ENCODE results near the gene SYDE2. TPM values are rescaled to one million over a fixed set of nuclear protein-coding genes. Genes with fewer than 3 reads are reported as not detected.
A peak's percentile ranks its signal among the peaks of the same experiment; 100 is the strongest.

Gene SYDE2
- total and polyA plus RNA-seq, 8 donors: 0.75 to 45.3 (median 14.4) TPM

- no peak for DNase-seq
- H3K27ac ChIP-seq: no peak overlapping the region
- peaks cover 0 to 30% (median 0%) of the 10 kb centered on the region in 3 donors for H3K27me3 ChIP-seq
- H3K4me3 ChIP-seq: no peak overlapping the region
- H3K9me3 ChIP-seq: no peaks in the 10 kb centered on the region
- intact Hi-C loops (cut with DNase I; ENCODE audit: low total_unique reads): no loop called here
- no peaks in the 10 kb centered on the region for H3K36me3 ChIP-seq
- WGBS, 5 donors: 75 to 85% (median 81%) methylated on average over 2 of the region's 2 CpGs
- peaks cover 6 to 38% (median 17%) of the 10 kb centered on the region in 4 donors for H3K4me1 ChIP-seq
- TF ChIP-seq POLR2A (IDR thresholded peaks at IDR 0.05) (no peak), CTCF (IDR thresholded peaks at IDR 0.05) (no peak), POLR2AphosphoS5 (IDR thresholded peaks at IDR 0.05) (no peak), EP300 (IDR thresholded peaks at IDR 0.05) (no peak)
Measured at GRCh38 chr1:85203573-85204171, 2.9 kb upstream of the SYDE2 start.

GRCh38 chr1:85202864-85203255 is 2.0 kb upstream of the SYDE2 start:
- 58 to 76% (median 63%) methylated on average over 2 of the region's 2 CpGs for WGBS, 5 donors
- intact Hi-C loops (cut with DNase I; ENCODE audit: low total_unique reads): no loop called here
- Histone ChIP-seq H3K4me3 (peak overlapping the region in 1 of 4 donors; percentile 93), H3K36me3 (no peaks in the 10 kb centered on the region), H3K27me3 (peaks cover 0 to 30% (median 0%) of the 10 kb centered on the region in 3 donors), H3K4me1 (peaks cover 6 to 46% (median 21%) of the 10 kb centered on the region in 4 donors), H3K9me3 (no peaks in the 10 kb centered on the region), H3K27ac (no peak overlapping the region)
- no peak for TF ChIP-seq POLR2AphosphoS5 (IDR thresholded peaks at IDR 0.05)
- TF ChIP-seq EP300 (IDR thresholded peaks at IDR 0.05): no peak
- TF ChIP-seq CTCF (IDR thresholded peaks at IDR 0.05): no peak
- TF ChIP-seq POLR2A (IDR thresholded peaks at IDR 0.05): no peak
- no peak for DNase-seq

GRCh38 chr1:85202092-85202863 is 1.5 kb upstream of the SYDE2 start:
- Histone ChIP-seq H3K4me3 (peak overlapping the region; percentile 88 to 98 (median 93)), H3K4me1 (peaks cover 6 to 50% (median 24%) of the 10 kb centered on the region in 4 donors), H3K27ac (peak overlapping the region; percentile 97 to 98 (median 98)), H3K36me3 (no peaks in the 10 kb centered on the region), H3K9me3 (no peaks in the 10 kb centered on the region), H3K27me3 (peaks cover 0 to 30% (median 0%) of the 10 kb centered on the region in 3 donors)
- intact Hi-C loops (cut with DNase I; ENCODE audit: low total_unique reads): no loop called here
- TF ChIP-seq POLR2A (IDR thresholded peaks at IDR 0.05): no peak
- TF ChIP-seq CTCF (IDR thresholded peaks at IDR 0.05): no peak
- TF ChIP-seq EP300 (IDR thresholded peaks at IDR 0.05): no peak
- no peak for TF ChIP-seq POLR2AphosphoS5 (IDR thresholded peaks at IDR 0.05)
- 8 to 13% (median 10%) methylated on average over 14 of the region's 14 CpGs for WGBS, 5 donors
- no peak for DNase-seq

GRCh38 chr1:85201340-85202091 is 700 bp upstream of the SYDE2 start:
- TF ChIP-seq EP300 (IDR thresholded peaks at IDR 0.05) (no peak), POLR2A (IDR thresholded peaks at IDR 0.05) (no peak), CTCF (IDR thresholded peaks at IDR 0.05) (no peak), POLR2AphosphoS5 (IDR thresholded peaks at IDR 0.05) (peak; percentile 21 to 79 (median 73))
- Histone ChIP-seq H3K27me3 (peaks cover 0 to 30% (median 0%) of the 10 kb centered on the region in 3 donors), H3K27ac (peak overlapping the region; percentile 97 to 98 (median 98)), H3K4me1 (peaks cover 6 to 56% (median 27%) of the 10 kb centered on the region in 4 donors), H3K36me3 (no peaks in the 10 kb centered on the region), H3K9me3 (no peaks in the 10 kb centered on the region), H3K4me3 (peak overlapping the region; percentile 88 to 98 (median 93))
- peak; percentile 78 to 91 for DNase-seq
- intact Hi-C loops (cut with DNase I; ENCODE audit: low total_unique reads): no loop called here
- 0 to 1% (median 1%) methylated on average over 37 to 81 of the region's 81 CpGs for WGBS, 5 donors

Measured in stomach (tissue), 9 donors.